Progenitor cell of endocrine pancreas (in vitro differentiated cells): ENCODE data around the gene CAMKMT. TPM values are rescaled to one million over a fixed set of nuclear protein-coding genes. Genes with fewer than 3 reads are reported as not detected.

Experiments
- DNase-seq: peaks from one replicate; pipeline ENCODE4 v3.0.0; 2021; ENCODE audit warnings: low spot score; ENCODE audit not compliant: unreplicated experiment
- H3K27ac Mint-ChIP-seq: 2 replicates; pipeline ENCODE4 v1.8.0; 2021; ENCODE audit warnings: mild to moderate bottlenecking, moderate library complexity, mixed read lengths
- H3K27me3 Mint-ChIP-seq: 2 replicates; pipeline ENCODE4 v1.8.0; 2021; ENCODE audit warnings: mixed read lengths
- H3K36me3 Mint-ChIP-seq: 2 replicates; pipeline ENCODE4 v1.8.0; 2022; ENCODE audit warnings: mixed read lengths; ENCODE audit not compliant: insufficient read depth
- H3K4me1 Mint-ChIP-seq: 2 replicates; pipeline ENCODE4 v1.8.0; 2021; ENCODE audit warnings: low read depth, mixed read lengths
- H3K4me3 Mint-ChIP-seq: 2 replicates; pipeline ENCODE4 v1.8.0; 2021; ENCODE audit warnings: low read depth, mild to moderate bottlenecking, moderate library complexity, mixed read lengths
- H3K9me3 Mint-ChIP-seq: 2 replicates; pipeline ENCODE4 v1.8.0; 2021; ENCODE audit warnings: low read depth, mixed read lengths
- CTCF ChIP-seq: fragments of 200-600 bp; sonication (generic); IDR thresholded peaks from one replicate; pipeline ENCODE4 v1.5.0; 2021; ENCODE audit warnings: antibody characterized with exemption, mild to moderate bottlenecking; ENCODE audit not compliant: unreplicated experiment
- total RNA-seq: library from RNA; stranded (reverse); gene quantifications from 2 replicates; pipeline ENCODE4 v1.2.1, GENCODE V29; 2021

CAMKMT gene
- total RNA-seq, 1 donor from 2014 or later: 20.3 TPM

GRCh38 chr2:44602446-44602845, 240.7 kb downstream of the CAMKMT start:
- Mint-ChIP-seq H3K9me3 (no peaks in the 10 kb centered on the region), H3K4me1 (no peaks in the 10 kb centered on the region), H3K4me3 (no peak overlapping the region), H3K27ac (no peak overlapping the region), H3K27me3 (no peaks in the 10 kb centered on the region), H3K36me3 (no peaks in the 10 kb centered on the region)
- no peak for DNase-seq
- no peak for TF ChIP-seq CTCF

GRCh38 chr2:44605511-44605910, 243.8 kb downstream of the CAMKMT start:
- Mint-ChIP-seq H3K9me3 (no peaks in the 10 kb centered on the region), H3K36me3 (no peaks in the 10 kb centered on the region)
- TF ChIP-seq CTCF: no peak

GRCh38 chr2:44612276-44612675, 250.5 kb downstream of the CAMKMT start:
- TF ChIP-seq CTCF: no peak
- Mint-ChIP-seq H3K36me3 (no peaks in the 10 kb centered on the region), H3K4me1 (no peaks in the 10 kb centered on the region), H3K4me3 (no peak overlapping the region), H3K9me3 (no peaks in the 10 kb centered on the region), H3K27me3 (no peaks in the 10 kb centered on the region), H3K27ac (no peak overlapping the region)
- DNase-seq: no peak

More at GRCh38 chr2:44605511-44605910, 243.8 kb downstream of the CAMKMT start:
- Mint-ChIP-seq H3K27me3 (no peaks in the 10 kb centered on the region), H3K4me3 (no peak overlapping the region), H3K4me1 (no peaks in the 10 kb centered on the region), H3K27ac (no peak overlapping the region)
- no peak for DNase-seq

- no peak for DNase-seq
- no peak overlapping the region for H3K4me3 Mint-ChIP-seq
Measured at GRCh38 chr2:44614940-44615339, 253.2 kb downstream of the CAMKMT start.

GRCh38 chr2:44615950-44616518, 254.3 kb downstream of the CAMKMT start:
- no peaks in the 10 kb centered on the region for H3K9me3 Mint-ChIP-seq
- no peaks in the 10 kb centered on the region for H3K27me3 Mint-ChIP-seq
- DNase-seq: no peak
- H3K27ac Mint-ChIP-seq: no peak overlapping the region
- H3K4me1 Mint-ChIP-seq: peaks cover 4% of the 10 kb centered on the region
- no peak for TF ChIP-seq CTCF
- H3K36me3 Mint-ChIP-seq: no peaks in the 10 kb centered on the region
- H3K4me3 Mint-ChIP-seq: no peak overlapping the region

More at GRCh38 chr2:44614940-44615339, 253.2 kb downstream of the CAMKMT start:
- peaks cover 4% of the 10 kb centered on the region for H3K4me1 Mint-ChIP-seq
- H3K27ac Mint-ChIP-seq: no peak overlapping the region
- no peaks in the 10 kb centered on the region for H3K27me3 Mint-ChIP-seq
- no peak for TF ChIP-seq CTCF
- H3K9me3 Mint-ChIP-seq: no peaks in the 10 kb centered on the region
- H3K36me3 Mint-ChIP-seq: no peaks in the 10 kb centered on the region
